NCI-H2107 treated with DMSO at 0.1 percent for 48 hours (cell line): Measurements from ENCODE around the gene ZNF668.
"Not testable (repeated sequence)": the region's sequence is repeated elsewhere in the genome, so short reads cannot be mapped to it uniquely, and the experiment has no call there.

Experiments used
- DNase-seq: peaks from one replicate; lab custom pipeline; 2025; ENCODE audit not compliant: unreplicated experiment; lab: John Stamatoyannopoulos, UW

The ZNF668 gene

GRCh38 chr16:31100876-31101641 lies 27.0 kb upstream of the ZNF668 start:
- DNase-seq = not testable (repeated sequence)

- no peak for DNase-seq
Measured at GRCh38 chr16:31099860-31100638, 26.0 kb upstream of the ZNF668 start.

GRCh38 chr16:31094424-31095120 lies 20.5 kb upstream of the ZNF668 start, which contains the start of gene VKORC1:
VKORC1 (minus strand) TSS chr16:31094797; CDS start chr16:31094729, 68 bp downstream.
- peak; percentile 96 for DNase-seq

- no peak for DNase-seq
Measured at GRCh38 chr16:31094088-31094423, 20.0 kb upstream of the ZNF668 start.

- peak; percentile 2 for DNase-seq
Measured at GRCh38 chr16:31093132-31093703, 19.2 kb upstream of the ZNF668 start.

GRCh38 chr16:31092330-31092729 lies 18.3 kb upstream of the ZNF668 start:
- DNase-seq = no peak

GRCh38 chr16:31090540-31090939 lies 16.5 kb upstream of the ZNF668 start:
- DNase-seq = no peak

GRCh38 chr16:31089199-31089598 lies 15.2 kb upstream of the ZNF668 start:
- no peak for DNase-seq

GRCh38 chr16:31088459-31089183 lies 14.6 kb upstream of the ZNF668 start, which contains the start of gene PRSS53:
PRSS53 (minus strand) TSS chr16:31088943; CDS start chr16:31088809, 134 bp downstream.
- no peak for DNase-seq

- no peak for DNase-seq
Measured at GRCh38 chr16:31087971-31088370, 13.9 kb upstream of the ZNF668 start.

GRCh38 chr16:31087481-31087880 lies 13.4 kb upstream of the ZNF668 start:
- no peak for DNase-seq

GRCh38 chr16:31086629-31086906 lies 12.5 kb upstream of the ZNF668 start:
- DNase-seq = no peak

GRCh38 chr16:31085873-31086628 lies 12.0 kb upstream of the ZNF668 start:
- DNase-seq = no peak

- DNase-seq = no peak
Measured at GRCh38 chr16:31085411-31085810, 11.4 kb upstream of the ZNF668 start.

GRCh38 chr16:31084584-31085302 lies 10.7 kb upstream of the ZNF668 start:
- DNase-seq = no peak

GRCh38 chr16:31083981-31084380 lies 9.9 kb upstream of the ZNF668 start:
- no peak for DNase-seq

GRCh38 chr16:31083556-31083955 lies 9.5 kb upstream of the ZNF668 start:
- no peak for DNase-seq

GRCh38 chr16:31083081-31083480 lies 9.0 kb upstream of the ZNF668 start:
- no peak for DNase-seq

- DNase-seq = no peak
Measured at GRCh38 chr16:31082368-31083045, 8.5 kb upstream of the ZNF668 start.
